SK-N-SH treated with all-trans-retinoic acid at 6 μM for 48 hours (cell line): ENCODE measurements around the gene TMEM41A.

Experiments
- ARNTL ChIP-seq: fragments of 450-650 bp; formaldehyde crosslinking; IDR thresholded peaks from 2 replicates; pipeline ENCODE4 v1.5.0; 2020; ENCODE audit warnings: low read depth, mild to moderate bottlenecking, moderate library complexity, borderline replicate concordance
- GLIS3 ChIP-seq: fragments of 250-450 bp; sonication (Bioruptor Pico); IDR thresholded peaks from 2 replicates; pipeline ENCODE4 v1.5.0; 2020; ENCODE audit warnings: mild to moderate bottlenecking, moderate library complexity
- RARB ChIP-seq: fragments of 250-450 bp; sonication (Bioruptor Pico); IDR thresholded peaks from 2 replicates; pipeline ENCODE4 v1.8.0; 2021; ENCODE audit warnings: mild to moderate bottlenecking, moderate library complexity
- SNAI2 ChIP-seq: fragments of 250-450 bp; sonication (Bioruptor Pico); IDR thresholded peaks from 2 replicates; pipeline ENCODE4 v1.5.0; 2020; ENCODE audit warnings: mild to moderate bottlenecking, moderate library complexity
- TSHZ2 ChIP-seq: fragments of 250-450 bp; sonication (Bioruptor Pico); IDR thresholded peaks from 2 replicates; pipeline ENCODE4 v1.5.0; 2020; ENCODE audit warnings: mild to moderate bottlenecking, moderate library complexity
- ZC3H10 ChIP-seq: fragments of 250-450 bp; sonication (Bioruptor Pico); IDR thresholded peaks from 2 replicates; pipeline ENCODE4 v1.5.1; 2021; ENCODE audit warnings: mild to moderate bottlenecking, moderate library complexity
- ZFP3 ChIP-seq: fragments of 250-450 bp; sonication (Bioruptor Pico); IDR thresholded peaks from 2 replicates; pipeline ENCODE4 v1.5.0; 2020; ENCODE audit warnings: mild to moderate bottlenecking, moderate library complexity
- TF ChIP-seq, protein P1 (sequence below): fragments of 250-450 bp; sonication (Bioruptor Pico); IDR thresholded peaks from 2 replicates; pipeline ENCODE4 v1.5.1; 2020; ENCODE audit warnings: low read depth, mild to moderate bottlenecking, moderate library complexity

DNA sequence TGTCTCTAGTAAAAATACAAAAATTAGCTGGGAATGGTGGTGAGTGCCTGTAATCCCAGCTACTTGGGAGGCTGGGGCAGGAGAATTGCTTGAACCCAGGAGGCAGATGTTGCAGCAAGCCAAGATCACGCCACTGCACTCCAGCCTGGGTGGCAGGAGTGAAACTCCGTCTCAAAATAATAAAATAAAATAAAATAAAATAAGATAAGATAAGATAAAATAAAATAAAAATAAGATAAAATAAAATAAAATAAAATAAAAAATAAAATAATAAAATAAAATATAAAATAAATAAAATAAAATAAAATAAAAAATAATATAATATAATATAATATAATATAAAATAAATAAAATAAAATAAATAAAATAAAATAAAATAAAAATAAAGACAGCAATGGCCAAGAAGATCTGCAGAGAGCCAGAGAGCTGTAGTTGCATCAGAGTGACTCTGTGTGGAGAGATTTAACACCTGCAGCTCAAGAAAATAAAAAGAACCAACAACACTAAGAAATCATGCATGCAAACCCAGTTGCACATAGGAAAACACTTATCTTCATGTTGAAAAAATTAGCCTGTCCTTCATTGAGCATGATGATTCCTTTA, 27.6 kb upstream of the TMEM41A start:
- TF ChIP-seq TSHZ2 (CRISPR knock-in tag), result no peak
- TF ChIP-seq ZC3H10 (CRISPR knock-in tag), result no peak
- TF ChIP-seq ARNTL, result no peak
- TF ChIP-seq, protein P1, sequence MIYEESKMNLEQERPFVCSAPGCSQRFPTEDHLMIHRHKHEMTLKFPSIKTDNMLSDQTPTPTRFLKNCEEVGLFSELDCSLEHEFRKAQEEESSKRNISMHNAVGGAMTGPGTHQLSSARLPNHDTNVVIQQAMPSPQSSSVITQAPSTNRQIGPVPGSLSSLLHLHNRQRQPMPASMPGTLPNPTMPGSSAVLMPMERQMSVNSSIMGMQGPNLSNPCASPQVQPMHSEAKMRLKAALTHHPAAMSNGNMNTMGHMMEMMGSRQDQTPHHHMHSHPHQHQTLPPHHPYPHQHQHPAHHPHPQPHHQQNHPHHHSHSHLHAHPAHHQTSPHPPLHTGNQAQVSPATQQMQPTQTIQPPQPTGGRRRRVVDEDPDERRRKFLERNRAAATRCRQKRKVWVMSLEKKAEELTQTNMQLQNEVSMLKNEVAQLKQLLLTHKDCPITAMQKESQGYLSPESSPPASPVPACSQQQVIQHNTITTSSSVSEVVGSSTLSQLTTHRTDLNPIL (CRISPR knock-in tag), result no peak
- TF ChIP-seq ZFP3 (CRISPR knock-in tag), result no peak
- no peak for TF ChIP-seq RARB
- no peak for TF ChIP-seq GLIS3 (CRISPR knock-in tag)
- no peak for TF ChIP-seq SNAI2 (CRISPR knock-in tag)
